ENCODE data around the gene SDR42E1.

Gene SDR42E1, protein sequence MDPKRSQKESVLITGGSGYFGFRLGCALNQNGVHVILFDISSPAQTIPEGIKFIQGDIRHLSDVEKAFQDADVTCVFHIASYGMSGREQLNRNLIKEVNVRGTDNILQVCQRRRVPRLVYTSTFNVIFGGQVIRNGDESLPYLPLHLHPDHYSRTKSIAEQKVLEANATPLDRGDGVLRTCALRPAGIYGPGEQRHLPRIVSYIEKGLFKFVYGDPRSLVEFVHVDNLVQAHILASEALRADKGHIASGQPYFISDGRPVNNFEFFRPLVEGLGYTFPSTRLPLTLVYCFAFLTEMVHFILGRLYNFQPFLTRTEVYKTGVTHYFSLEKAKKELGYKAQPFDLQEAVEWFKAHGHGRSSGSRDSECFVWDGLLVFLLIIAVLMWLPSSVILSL

DNA sequence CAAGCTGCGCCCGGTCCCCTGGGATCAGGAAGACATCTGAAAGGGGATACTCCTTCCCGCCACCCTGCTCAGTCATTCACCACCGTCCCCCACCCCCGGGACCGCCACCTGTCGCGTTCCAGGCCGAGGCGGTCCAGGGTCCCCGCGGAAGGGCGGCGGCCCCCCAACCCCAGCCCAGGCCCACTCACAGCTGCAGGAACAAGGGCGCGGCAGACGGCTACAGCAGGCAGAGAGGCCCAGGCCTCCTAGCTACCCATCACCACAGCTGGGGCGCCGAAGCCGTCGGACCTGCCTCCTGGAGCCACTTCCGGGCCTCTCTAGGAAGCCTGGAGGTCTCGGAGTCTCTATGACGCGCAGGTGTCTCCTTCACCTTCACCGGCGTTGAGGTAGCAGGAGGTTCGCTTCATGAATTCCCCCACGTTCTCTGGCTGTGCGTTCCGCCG is at the start of gene SDR42E1:
TSS of gene SDR42E1 (minus strand) at position 272 of the 443 bp plus-strand sequence. CDS start 10,612 bp downstream, outside the sequence.
- TF ChIP-seq, protein P1, sequence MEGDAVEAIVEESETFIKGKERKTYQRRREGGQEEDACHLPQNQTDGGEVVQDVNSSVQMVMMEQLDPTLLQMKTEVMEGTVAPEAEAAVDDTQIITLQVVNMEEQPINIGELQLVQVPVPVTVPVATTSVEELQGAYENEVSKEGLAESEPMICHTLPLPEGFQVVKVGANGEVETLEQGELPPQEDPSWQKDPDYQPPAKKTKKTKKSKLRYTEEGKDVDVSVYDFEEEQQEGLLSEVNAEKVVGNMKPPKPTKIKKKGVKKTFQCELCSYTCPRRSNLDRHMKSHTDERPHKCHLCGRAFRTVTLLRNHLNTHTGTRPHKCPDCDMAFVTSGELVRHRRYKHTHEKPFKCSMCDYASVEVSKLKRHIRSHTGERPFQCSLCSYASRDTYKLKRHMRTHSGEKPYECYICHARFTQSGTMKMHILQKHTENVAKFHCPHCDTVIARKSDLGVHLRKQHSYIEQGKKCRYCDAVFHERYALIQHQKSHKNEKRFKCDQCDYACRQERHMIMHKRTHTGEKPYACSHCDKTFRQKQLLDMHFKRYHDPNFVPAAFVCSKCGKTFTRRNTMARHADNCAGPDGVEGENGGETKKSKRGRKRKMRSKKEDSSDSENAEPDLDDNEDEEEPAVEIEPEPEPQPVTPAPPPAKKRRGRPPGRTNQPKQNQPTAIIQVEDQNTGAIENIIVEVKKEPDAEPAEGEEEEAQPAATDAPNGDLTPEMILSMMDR (conservative IDR thresholded peaks at IDR 0.05; ENCODE audit: low read depth) = no peak
- DNase-seq (ENCODE audit: low spot score) = peak; percentile 79
- CTCF ChIA-PET = interaction anchor here (0.7 to 0.9 kb wide), 2 partner anchors 11 to 15 kb away, joined by 3 to 4 read pairs; no protein-coding TSS in a partner anchor
- H3K27ac ChIP-seq = peak within 1 kb of the TSS; percentile 48
- POLR2A ChIA-PET (ENCODE audit: low non-redundant PET) = no interaction called here

DNA sequence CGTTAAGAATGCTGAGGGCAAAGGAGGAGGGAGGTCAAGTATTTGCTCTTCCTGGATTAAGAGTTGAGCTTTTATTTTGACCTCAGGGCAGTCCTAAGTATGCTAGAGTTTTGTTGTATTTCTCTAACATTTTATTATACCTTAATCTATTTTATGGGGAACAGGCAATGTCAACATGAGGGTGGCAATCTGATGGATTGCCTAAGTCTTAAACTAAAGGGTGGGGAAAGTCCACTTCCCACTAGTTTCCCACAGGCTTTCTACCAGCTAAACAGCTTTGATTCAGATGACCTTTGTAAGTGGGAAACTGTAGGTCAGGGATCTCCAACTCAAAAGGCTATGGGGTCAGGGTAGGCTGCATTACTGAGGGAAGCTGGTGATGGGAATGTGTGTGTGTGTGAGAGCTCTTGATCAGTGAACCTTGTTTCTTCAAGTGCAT is 48.7 kb upstream of the SDR42E1 start:
- DNase-seq (ENCODE audit: low spot score) = no peak
- H3K27ac ChIP-seq = no peak overlapping the region
- POLR2A ChIA-PET (ENCODE audit: low non-redundant PET) = no interaction called here
- CTCF ChIA-PET = interaction anchor here (0.6 to 1.0 kb wide), 3 partner anchors 23 to 37 kb away, joined by 3 to 6 read pairs (median 6); no protein-coding TSS in a partner anchor
- TF ChIP-seq, protein P1 (conservative IDR thresholded peaks at IDR 0.05; ENCODE audit: low read depth) = no peak

DNA sequence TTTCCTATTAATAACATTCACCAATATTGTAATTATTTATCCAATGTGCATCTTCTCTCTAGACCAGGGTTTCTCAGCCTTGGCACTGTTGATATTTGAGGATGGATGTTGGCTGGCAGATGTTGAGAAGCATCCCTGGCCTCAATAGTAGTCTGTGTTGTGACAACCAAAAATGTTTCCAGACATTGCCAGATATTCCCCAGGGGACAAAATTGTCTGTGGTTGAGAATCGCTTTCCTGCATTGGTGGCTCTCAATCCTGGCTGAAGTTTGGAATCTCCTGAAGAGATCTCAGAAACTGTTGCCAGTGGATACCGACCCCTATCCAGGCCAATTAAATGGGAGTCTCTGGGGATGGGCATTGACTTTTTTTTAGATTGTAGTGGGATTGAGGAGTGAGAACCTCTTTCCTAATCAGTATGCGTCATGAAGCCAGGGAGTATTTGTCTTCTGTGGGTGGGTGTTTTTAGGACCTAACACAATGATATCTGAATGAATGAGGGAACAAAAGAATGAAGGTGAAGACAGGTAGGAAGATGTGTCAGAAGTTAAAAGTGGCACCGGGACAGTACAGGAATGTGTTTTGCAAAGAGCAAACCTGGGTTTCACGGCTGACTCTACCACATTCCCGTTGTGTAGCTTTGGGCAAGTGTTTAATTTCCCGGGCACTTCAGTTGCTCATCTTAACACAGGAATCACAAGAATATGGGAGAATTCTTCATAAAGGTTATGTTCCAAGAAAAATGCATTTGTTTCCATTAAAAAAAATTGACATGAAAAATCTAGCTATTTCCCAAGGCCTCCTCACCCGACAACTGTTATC is 48.1 kb upstream of the SDR42E1 start:
- no peak for DNase-seq (ENCODE audit: low spot score)
- CTCF ChIA-PET = interaction anchor here (0.6 kb wide), 2 partner anchors 27 to 36 kb away, joined by 6 read pairs; no protein-coding TSS in a partner anchor
- POLR2A ChIA-PET (ENCODE audit: low non-redundant PET) = no interaction called here
- no peak overlapping the region for H3K27ac ChIP-seq
- TF ChIP-seq, protein P1 (conservative IDR thresholded peaks at IDR 0.05; ENCODE audit: low read depth) = no peak

DNA sequence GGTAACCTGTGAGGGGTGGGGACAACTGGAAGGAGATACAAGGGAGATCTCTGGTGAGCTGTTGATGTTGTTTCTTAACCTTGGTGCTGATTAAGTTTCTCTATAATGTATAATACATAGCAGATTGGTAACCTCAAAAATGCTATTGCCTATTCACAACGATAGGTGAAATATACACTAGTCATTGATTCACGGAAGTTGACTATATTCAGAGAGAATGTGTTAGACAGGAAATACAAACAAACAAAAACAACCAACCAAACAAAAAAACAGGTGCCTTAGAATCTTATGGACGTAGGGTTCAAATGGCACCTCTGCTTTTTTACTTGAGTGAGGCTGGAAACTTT is 45.3 kb upstream of the SDR42E1 start:
- no peak overlapping the region for H3K27ac ChIP-seq
- DNase-seq (ENCODE audit: low spot score) = no peak
- TF ChIP-seq, protein P1 (conservative IDR thresholded peaks at IDR 0.05; ENCODE audit: low read depth) = no peak
- ChIA-PET CTCF (interaction anchor here (0.6 kb wide), 1 partner anchor 1005 kb away, joined by 3 read pairs; no protein-coding TSS in a partner anchor), POLR2A (ENCODE audit: low non-redundant PET) (no interaction called here)

DNA sequence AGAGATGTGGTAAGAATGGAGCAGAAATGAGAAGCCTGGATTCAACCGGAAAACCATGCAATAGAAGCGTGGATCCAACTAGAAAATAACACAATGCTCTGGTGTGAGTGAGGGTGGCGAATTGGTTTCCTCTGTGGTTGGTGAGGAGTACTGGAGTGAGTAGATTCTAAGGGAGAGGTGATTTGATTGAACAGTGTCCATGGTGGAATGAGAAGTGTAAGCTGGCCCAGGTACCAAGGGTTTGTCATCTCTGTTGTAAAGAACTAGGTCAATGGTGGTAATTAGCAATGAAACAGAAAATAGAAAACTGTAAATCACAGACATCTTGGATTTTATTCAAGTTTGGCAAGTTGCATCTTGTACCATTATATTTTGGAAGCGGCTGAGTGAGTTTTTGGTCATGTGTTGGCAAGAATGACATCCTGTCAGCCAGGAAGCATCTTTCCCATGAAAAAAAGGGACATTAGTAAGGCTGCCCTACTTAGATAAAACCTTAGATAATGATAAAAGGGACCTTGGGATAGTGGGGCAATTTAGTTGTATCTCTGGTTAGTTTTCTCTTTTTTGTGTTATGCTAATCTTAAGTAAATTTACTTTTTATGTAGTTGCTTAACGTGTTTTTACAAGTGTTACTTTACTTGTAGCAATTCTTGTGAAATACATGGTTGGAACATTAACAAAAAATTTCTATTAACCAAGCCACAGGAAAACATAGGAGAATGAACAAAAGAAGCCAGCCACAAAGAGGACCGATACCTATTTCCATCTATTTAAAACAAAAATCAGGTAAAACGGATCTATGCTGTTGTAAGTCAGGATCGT is 44.7 kb upstream of the SDR42E1 start:
- DNase-seq (ENCODE audit: low spot score) = peak; percentile 20
- ChIA-PET CTCF (interaction anchor here (0.6 kb wide), 1 partner anchor 1006 kb away, joined by 3 read pairs; no protein-coding TSS in a partner anchor), POLR2A (ENCODE audit: low non-redundant PET) (no interaction called here)
- TF ChIP-seq, protein P1 (conservative IDR thresholded peaks at IDR 0.05; ENCODE audit: low read depth) = no peak
- no peak overlapping the region for H3K27ac ChIP-seq
